GM21360 (cell line): ENCODE data around the gene CHAT.

Source experiments
- ATAC-seq: cut with Tn5 transposase; IDR thresholded peaks from one replicate; pipeline ENCODE4 v1.9.1; 2021; ENCODE audit warnings: mild to moderate bottlenecking, moderate library complexity; ENCODE audit not compliant: unreplicated experiment

Gene CHAT

GRCh38 chr10:49596836-49597235, 17.0 kb upstream of the CHAT start:
- ATAC-seq = no peak

GRCh38 chr10:49597426-49598163, 16.2 kb upstream of the CHAT start:
- ATAC-seq = no peak

- ATAC-seq = no peak
Observed at GRCh38 chr10:49598164-49598856, 15.5 kb upstream of the CHAT start.

GRCh38 chr10:49598986-49599385, 14.9 kb upstream of the CHAT start:
- ATAC-seq = no peak

- ATAC-seq = no peak
Observed at GRCh38 chr10:49599546-49599945, 14.3 kb upstream of the CHAT start.

GRCh38 chr10:49600046-49600445, 13.8 kb upstream of the CHAT start:
- no peak for ATAC-seq

GRCh38 chr10:49600781-49601400, 12.9 kb upstream of the CHAT start:
- no peak for ATAC-seq

GRCh38 chr10:49601857-49602256, 12.0 kb upstream of the CHAT start:
- no peak for ATAC-seq

- ATAC-seq = no peak
Observed at GRCh38 chr10:49602380-49603023, 11.3 kb upstream of the CHAT start.

- no peak for ATAC-seq
Observed at GRCh38 chr10:49605216-49605938, 8.5 kb upstream of the CHAT start.

- ATAC-seq = no peak
Observed at GRCh38 chr10:49605939-49606509, 7.8 kb upstream of the CHAT start.

GRCh38 chr10:49606981-49607535, 6.8 kb upstream of the CHAT start:
- peak; percentile 64 for ATAC-seq

- ATAC-seq = no peak
Observed at GRCh38 chr10:49608166-49609005, 5.5 kb upstream of the CHAT start.

- ATAC-seq = no peak
Observed at GRCh38 chr10:49609006-49609282, 4.9 kb upstream of the CHAT start.

GRCh38 chr10:49609283-49610113, 4.3 kb upstream of the CHAT start:
- ATAC-seq = no peak

GRCh38 chr10:49610114-49610457, 3.8 kb upstream of the CHAT start, which contains the start of gene SLC18A3:
SLC18A3 (plus strand) TSS chr10:49610310; CDS start chr10:49610741, 431 bp downstream.
- ATAC-seq = no peak

GRCh38 chr10:49610458-49611165, 3.2 kb upstream of the CHAT start:
- ATAC-seq = no peak

- ATAC-seq = no peak
Observed at GRCh38 chr10:49611166-49611815, 2.5 kb upstream of the CHAT start.
